Measurements from ENCODE around the gene TMEM51.

DNA sequence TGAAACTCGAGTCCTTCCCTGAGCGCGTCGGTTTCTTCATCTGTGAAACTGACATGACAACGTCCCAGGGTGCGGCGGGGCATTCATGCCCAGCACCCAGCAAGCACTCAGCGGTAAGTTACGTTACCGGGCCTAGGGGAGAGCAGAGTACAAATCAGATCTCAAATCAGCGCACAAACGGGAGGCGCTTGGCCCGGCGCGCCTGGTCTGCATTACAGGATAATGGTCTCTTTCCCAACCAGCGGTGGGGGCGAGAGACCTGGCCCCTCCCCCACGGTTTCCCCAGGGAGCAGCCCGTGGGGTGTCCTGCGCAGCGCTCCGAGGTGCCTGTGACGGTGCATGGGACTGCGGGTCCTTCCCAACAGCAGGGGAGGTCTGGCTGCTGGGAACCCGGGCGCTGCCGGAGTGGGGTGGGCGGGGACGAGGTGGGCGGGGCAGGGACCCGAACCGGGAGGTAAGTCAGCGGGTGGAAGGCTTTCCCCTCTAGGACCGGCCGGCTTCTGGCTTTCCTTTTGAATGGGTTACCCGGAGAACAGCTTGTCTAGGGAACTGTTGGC is 1.0 kb downstream of the TMEM51 start:
- TF ChIP-seq, protein P1, sequence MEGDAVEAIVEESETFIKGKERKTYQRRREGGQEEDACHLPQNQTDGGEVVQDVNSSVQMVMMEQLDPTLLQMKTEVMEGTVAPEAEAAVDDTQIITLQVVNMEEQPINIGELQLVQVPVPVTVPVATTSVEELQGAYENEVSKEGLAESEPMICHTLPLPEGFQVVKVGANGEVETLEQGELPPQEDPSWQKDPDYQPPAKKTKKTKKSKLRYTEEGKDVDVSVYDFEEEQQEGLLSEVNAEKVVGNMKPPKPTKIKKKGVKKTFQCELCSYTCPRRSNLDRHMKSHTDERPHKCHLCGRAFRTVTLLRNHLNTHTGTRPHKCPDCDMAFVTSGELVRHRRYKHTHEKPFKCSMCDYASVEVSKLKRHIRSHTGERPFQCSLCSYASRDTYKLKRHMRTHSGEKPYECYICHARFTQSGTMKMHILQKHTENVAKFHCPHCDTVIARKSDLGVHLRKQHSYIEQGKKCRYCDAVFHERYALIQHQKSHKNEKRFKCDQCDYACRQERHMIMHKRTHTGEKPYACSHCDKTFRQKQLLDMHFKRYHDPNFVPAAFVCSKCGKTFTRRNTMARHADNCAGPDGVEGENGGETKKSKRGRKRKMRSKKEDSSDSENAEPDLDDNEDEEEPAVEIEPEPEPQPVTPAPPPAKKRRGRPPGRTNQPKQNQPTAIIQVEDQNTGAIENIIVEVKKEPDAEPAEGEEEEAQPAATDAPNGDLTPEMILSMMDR (IDR thresholded peaks at IDR 0.05; ENCODE audit: insufficient read depth, low read length), result no peak
- TF ChIP-seq POLR2AphosphoS5 (IDR thresholded peaks at IDR 0.05; ENCODE audit: low read depth) (no peak), GABPA (IDR thresholded peaks at IDR 0.05; ENCODE audit: low read depth) (no peak), SPI1 (IDR thresholded peaks at IDR 0.05; ENCODE audit: borderline replicate concordance, low read depth) (no peak)
- TF ChIP-seq, protein P2, sequence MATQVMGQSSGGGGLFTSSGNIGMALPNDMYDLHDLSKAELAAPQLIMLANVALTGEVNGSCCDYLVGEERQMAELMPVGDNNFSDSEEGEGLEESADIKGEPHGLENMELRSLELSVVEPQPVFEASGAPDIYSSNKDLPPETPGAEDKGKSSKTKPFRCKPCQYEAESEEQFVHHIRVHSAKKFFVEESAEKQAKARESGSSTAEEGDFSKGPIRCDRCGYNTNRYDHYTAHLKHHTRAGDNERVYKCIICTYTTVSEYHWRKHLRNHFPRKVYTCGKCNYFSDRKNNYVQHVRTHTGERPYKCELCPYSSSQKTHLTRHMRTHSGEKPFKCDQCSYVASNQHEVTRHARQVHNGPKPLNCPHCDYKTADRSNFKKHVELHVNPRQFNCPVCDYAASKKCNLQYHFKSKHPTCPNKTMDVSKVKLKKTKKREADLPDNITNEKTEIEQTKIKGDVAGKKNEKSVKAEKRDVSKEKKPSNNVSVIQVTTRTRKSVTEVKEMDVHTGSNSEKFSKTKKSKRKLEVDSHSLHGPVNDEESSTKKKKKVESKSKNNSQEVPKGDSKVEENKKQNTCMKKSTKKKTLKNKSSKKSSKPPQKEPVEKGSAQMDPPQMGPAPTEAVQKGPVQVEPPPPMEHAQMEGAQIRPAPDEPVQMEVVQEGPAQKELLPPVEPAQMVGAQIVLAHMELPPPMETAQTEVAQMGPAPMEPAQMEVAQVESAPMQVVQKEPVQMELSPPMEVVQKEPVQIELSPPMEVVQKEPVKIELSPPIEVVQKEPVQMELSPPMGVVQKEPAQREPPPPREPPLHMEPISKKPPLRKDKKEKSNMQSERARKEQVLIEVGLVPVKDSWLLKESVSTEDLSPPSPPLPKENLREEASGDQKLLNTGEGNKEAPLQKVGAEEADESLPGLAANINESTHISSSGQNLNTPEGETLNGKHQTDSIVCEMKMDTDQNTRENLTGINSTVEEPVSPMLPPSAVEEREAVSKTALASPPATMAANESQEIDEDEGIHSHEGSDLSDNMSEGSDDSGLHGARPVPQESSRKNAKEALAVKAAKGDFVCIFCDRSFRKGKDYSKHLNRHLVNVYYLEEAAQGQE (IDR thresholded peaks at IDR 0.05; ENCODE audit: insufficient replicate concordance, low read depth), result no peak
